Measurements from ENCODE around the gene TMEM51. TPM values are rescaled to one million over a fixed set of nuclear protein-coding genes. Genes with fewer than 3 reads are reported as not detected.
"Not testable (repeated sequence)": the region's sequence is repeated elsewhere in the genome, so short reads cannot be mapped to it uniquely, and the experiment has no call there.

Gene TMEM51
- total RNA-seq, 1 donor from 2014 or later: 36.6 TPM

- not testable (repeated sequence) for DNase-seq (ENCODE audit: extremely low read depth, low read depth, low spot score)
Observed at GRCh38 chr1:15175324-15176094, 22.0 kb downstream of the TMEM51 start.

DNA sequence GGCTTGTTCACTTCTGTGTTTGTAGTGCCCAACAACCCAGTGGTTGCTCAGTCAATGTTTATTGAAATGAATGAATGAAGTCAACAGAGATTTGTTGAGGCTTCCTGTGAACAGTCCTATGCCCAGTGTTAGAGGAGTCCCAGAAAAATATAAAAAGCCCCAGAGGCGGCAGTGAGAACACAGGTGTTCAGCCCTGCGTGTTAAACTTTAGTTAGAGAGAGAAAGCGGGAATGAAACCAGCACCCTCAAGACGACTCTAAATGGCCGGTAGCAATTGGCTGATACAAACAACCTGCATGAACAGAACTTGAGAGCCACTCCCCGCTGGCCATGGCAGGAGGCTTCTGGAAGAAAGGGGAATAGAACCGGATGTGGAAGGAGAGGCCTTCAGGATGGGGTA, 22.6 kb downstream of the TMEM51 start:
- DNase-seq (ENCODE audit: extremely low read depth, low read depth, low spot score): no peak

DNA sequence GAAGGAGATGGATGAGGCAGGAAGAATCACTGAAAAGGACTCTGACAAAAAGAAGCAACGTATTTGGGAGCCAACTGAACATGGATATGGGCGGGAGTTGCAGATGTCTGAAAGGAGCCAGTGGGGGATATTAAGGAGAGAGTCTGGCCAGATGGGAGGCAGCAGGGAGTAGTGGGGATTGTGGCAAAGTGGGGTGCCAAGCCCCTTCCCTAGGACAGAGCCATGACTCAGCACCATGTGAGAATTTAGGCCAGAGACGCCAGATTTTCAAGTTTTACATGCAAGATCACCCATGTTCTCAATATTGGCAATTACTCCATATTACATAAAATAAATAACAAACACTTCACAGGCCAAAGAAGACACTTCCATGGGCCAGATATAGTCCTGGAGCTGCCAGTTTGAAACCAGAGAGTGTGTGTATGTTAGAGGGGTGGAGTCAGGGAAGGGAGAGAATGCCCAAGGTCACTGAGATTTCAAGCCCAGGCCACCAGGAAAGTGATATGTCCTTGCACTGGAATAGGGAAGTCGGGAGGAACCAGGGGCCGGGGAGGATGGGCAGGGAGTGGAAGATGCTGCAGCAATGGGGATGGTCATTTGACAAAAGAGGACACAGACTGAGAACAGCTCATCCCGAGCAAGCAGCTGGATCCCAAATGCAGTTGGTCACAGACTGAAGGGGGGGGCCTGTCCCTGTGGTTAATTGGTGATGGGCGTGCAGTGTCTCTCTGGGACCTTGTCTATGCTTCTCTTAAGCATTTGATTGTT, 23.5 kb downstream of the TMEM51 start:
- DNase-seq (ENCODE audit: extremely low read depth, low read depth, low spot score): no peak

- DNase-seq (ENCODE audit: extremely low read depth, low read depth, low spot score): peak; percentile 65
Observed at GRCh38 chr1:15177710-15178166, 24.2 kb downstream of the TMEM51 start.

DNA sequence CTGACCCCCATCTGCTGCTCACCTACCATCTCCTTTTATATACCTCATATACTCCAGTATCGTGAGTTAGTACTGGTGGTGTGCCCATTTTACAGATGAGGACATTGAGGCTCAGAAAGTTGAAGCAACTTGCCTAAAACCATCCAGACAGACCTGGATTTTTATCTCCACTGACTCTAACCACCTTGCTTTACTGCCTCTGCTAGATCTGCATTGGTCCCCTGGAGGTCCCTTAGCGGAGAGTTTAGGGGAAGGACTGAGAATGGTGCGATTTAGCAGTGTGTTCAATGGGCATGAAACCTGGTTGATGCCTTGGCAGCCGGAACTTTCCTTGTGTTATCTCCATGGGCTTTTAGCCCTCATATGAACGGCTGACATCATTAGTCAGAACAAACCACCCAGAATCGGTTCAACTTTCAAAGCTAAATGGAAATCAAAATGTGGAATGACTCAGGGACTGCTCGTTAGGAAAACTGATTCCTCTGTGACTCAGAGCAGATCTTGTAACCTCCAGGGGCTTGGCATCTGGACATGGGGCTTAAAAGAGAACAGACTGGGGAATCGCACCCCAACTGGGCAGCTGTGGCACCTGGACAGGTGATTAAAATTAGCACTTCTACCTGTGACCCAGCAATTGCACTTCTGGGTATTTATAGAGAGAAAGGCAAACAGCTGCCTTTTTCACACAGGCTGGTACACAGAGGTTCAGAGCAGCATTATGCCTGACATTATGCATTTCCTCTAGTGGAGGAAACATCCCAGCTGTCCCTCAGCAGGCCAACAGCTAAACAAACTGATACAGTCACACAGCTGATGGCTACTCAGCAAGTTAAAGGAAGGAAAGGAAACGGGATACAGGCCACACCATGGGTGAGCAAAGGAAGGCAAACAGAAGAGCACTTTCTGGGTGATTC, 25.3 kb downstream of the TMEM51 start:
- DNase-seq (ENCODE audit: extremely low read depth, low read depth, low spot score): peak; percentile 81

DNA sequence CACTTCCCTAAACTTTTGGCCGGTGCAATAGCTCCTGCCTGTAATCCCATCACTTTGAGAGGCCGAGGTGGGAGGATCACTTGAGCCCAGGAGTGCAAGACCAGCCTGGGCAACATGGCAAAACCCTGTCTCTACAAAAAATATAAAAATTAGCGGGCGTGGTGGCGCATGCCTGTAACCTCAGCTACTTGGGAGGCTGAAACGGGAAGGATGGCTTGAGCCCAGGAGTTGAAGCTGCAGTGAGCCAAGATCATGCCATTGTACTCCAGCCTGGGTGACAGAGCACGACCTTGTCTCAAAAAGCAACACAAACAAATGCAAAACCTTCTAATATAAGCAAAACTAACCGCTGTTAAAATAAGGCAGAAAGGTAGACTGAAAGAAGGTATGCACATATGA, 25.9 kb downstream of the TMEM51 start:
- DNase-seq (ENCODE audit: extremely low read depth, low read depth, low spot score): no peak

- no peak for DNase-seq (ENCODE audit: extremely low read depth, low read depth, low spot score)
Observed at GRCh38 chr1:15180189-15180588, 26.6 kb downstream of the TMEM51 start.

- DNase-seq (ENCODE audit: extremely low read depth, low read depth, low spot score): no peak
Observed at GRCh38 chr1:15180945-15181523, 27.5 kb downstream of the TMEM51 start.

DNA sequence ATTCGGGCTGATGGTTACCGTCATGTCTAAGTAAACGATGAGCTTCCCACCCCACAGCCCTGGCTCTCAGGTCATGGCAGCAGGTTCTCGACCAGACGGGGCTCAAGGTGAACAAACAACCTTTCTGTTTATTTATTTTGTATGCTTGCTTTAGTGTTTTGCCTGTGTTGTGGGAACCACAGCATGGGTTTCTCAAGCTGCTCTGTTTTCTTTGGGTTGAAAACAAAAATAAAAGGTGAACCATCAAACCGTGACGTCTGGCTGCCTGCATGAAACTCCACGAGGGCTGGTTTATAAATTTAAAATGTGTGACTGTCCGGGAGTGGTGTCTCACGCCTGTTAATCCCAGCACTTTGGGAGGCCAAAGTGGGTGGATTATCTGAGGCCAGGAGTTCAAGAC, 28.0 kb downstream of the TMEM51 start:
- DNase-seq (ENCODE audit: extremely low read depth, low read depth, low spot score): no peak

- DNase-seq (ENCODE audit: extremely low read depth, low read depth, low spot score): no peak
Observed at GRCh38 chr1:15184436-15185241, 31.1 kb downstream of the TMEM51 start.

- no peak for DNase-seq (ENCODE audit: extremely low read depth, low read depth, low spot score)
Observed at GRCh38 chr1:15185617-15186016, 32.1 kb downstream of the TMEM51 start.

DNA sequence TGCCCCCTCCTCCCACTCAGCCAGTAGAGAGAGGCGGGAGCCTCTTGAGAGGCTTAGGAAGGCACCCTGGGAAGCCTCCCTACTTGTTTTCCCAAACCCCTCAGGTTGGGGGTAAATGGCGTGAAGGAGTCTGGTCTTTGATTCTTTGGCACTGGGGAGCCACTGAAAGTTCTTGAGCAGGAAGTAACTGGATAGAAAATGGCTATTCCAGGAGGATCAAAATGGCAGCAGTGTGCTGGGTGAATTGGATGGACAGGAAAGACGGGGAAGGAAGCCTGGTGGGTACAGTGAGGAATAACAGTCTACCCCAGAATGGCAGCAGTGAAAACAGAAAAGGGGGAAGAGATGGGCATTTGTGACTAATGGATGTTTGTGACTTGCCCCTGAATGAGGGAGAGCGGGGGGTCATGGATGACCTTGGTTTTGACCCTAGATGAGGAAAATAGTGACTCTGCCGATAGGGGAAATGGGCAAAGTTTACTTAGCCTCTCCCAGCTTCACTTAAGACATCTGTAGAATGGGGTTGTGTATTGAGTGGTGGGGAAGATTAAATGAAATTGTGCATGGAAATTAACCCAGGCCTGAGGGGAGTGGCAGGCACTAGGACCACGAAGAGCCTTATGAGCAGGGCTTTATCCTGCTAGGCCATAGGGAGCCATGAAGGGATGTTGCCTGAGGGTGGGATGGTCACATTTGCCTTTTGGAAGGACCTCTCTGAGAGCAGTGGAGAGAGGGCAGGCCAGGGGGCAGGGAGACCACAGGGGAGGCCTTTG, 32.7 kb downstream of the TMEM51 start:
- DNase-seq (ENCODE audit: extremely low read depth, low read depth, low spot score): no peak

- DNase-seq (ENCODE audit: extremely low read depth, low read depth, low spot score): no peak
Observed at GRCh38 chr1:15186846-15187151, 33.3 kb downstream of the TMEM51 start.

- DNase-seq (ENCODE audit: extremely low read depth, low read depth, low spot score): no peak
Observed at GRCh38 chr1:15187175-15188129, 33.9 kb downstream of the TMEM51 start.

GRCh38 chr1:15188130-15188524, 34.6 kb downstream of the TMEM51 start:
- DNase-seq (ENCODE audit: extremely low read depth, low read depth, low spot score): no peak

DNA sequence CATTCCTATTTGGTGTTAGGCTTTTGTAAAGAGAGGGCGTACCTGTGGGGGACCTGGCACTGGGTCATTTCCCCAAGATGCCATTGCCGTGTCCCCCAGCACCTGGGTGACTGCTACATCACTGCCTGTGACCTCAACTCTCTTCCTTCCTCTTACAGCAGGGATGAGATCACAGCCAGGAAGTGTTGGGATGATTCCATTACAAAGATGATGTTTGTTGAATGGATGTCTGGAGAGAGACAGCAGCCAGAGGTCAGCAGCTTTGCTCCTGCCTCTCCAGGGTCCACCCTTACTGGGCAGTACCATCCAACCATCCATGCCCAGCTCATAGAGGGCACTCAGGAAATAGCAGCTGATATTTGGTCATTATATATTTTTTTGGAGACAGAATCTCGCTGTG, 35.1 kb downstream of the TMEM51 start:
- no peak for DNase-seq (ENCODE audit: extremely low read depth, low read depth, low spot score)

DNA sequence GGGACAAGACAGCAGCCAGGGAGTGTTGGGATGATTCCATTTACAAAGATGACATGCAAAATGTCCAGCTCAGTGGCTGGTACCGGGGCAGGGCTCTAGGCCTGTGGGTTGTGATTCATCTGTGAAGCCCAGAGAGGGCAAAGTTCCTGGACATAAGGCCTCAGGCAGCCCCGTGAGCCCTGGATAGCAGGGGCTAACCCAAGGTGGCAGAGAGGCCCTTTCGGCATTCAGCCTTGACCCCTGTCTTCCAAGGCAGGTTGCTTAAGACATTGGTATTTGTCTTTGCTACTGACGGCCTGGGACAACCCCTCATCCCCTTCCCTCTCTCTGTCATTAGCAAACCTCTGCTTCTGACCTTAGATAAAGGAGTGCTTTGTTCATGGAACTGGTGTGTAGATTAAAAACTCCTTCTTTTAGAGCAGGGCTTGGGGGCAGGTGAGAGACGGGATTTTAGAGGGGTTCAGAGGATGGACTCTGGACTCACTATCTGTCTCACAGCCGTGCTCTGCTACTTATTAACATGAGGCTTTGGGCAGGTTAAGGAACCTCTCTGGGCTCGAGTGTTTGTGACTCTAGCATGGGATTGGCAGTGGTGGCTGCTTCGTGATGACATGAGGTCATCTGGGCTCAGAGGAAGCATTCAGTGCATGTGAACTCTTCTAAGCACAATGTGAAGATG, 36.3 kb downstream of the TMEM51 start:
- DNase-seq (ENCODE audit: extremely low read depth, low read depth, low spot score): no peak

- no peak for DNase-seq (ENCODE audit: extremely low read depth, low read depth, low spot score)
Observed at GRCh38 chr1:15191267-15191666, 37.7 kb downstream of the TMEM51 start.
